ENCODE measurements around the gene GPSM1.

Gene GPSM1

DNA sequence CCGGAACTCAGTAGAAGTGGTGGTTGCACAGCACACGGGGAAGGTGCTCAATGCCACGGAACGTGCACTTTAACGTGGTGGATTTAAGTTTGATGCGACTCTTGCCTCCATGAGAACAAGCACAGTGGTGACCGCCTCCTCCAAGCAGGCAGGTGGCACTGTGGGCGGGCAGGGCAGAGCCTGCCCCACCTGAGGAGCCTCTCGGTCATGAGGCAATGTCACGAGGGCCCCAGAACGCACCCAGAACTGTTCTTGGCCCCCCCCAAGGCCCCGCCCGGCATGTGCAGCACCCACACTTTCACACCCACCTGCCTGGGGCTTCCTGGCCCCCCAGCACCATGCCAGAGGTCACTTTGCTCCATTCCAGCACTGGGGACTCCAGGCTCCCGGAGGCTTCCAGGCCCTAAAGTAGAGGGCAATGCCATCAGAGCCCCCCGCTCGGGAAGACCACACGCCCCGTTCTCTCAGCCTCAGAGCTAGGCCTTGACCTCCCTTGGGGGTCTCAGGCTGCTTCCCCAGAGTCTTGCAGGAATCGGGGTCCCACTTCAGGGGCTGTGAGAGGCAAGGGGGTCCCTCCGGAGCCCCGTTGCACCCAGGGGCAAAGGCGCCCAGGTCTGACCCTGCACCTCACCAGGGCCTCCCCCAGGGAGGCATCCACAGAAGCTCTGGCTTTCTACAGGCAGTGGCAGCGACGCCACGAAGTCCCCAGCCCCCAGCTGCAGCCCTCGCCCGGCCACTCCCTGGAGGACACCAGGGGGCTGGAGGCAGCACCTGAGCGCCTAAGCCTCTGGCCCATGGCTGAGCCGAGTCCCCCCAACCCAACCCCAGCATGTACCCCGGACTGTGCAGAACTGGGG is 37.5 kb upstream of the GPSM1 start:
- Histone ChIP-seq H3K27me3 (replicated peaks; ENCODE audit: control insufficient read depth, insufficient read depth, low read length) (no peaks in the 10 kb centered on the region; the same call in 1 of the 2 replicates), H3K4me3 (replicated peaks; ENCODE audit: low read depth, low read length) (no peak overlapping the region), H3K36me3 (ENCODE audit: control insufficient read depth, insufficient read depth, low read length) (no peaks in the 10 kb centered on the region)
- TF ChIP-seq CTCF (IDR thresholded peaks at IDR 0.05; ENCODE audit: insufficient read depth, low read length, poor library complexity, severe bottlenecking), result no peak
- no peak for DNase-seq (ENCODE audit: extremely low read depth, insufficient read length)

GRCh38 chr9:136290508-136291000 is 36.8 kb upstream of the GPSM1 start:
- Histone ChIP-seq H3K27me3 (replicated peaks; ENCODE audit: control insufficient read depth, insufficient read depth, low read length) (no peaks in the 10 kb centered on the region; the same call in 1 of the 2 replicates), H3K36me3 (ENCODE audit: control insufficient read depth, insufficient read depth, low read length) (no peaks in the 10 kb centered on the region), H3K4me3 (replicated peaks; ENCODE audit: low read depth, low read length) (no peak overlapping the region)
- TF ChIP-seq CTCF (IDR thresholded peaks at IDR 0.05; ENCODE audit: insufficient read depth, low read length, poor library complexity, severe bottlenecking), result no peak
- DNase-seq (ENCODE audit: extremely low read depth, insufficient read length), result no peak

- no peak overlapping the region for H3K4me3 ChIP-seq (replicated peaks; ENCODE audit: low read depth, low read length)
- no peaks in the 10 kb centered on the region for H3K36me3 ChIP-seq (ENCODE audit: control insufficient read depth, insufficient read depth, low read length)
- TF ChIP-seq CTCF (IDR thresholded peaks at IDR 0.05; ENCODE audit: insufficient read depth, low read length, poor library complexity, severe bottlenecking), result no peak
- DNase-seq (ENCODE audit: extremely low read depth, insufficient read length), result no peak
- H3K27me3 ChIP-seq (replicated peaks; ENCODE audit: control insufficient read depth, insufficient read depth, low read length), result no peaks in the 10 kb centered on the region; the same call in 1 of the 2 replicates
Measured at GRCh38 chr9:136291306-136292025, 35.9 kb upstream of the GPSM1 start.

GRCh38 chr9:136292026-136292538 is 35.3 kb upstream of the GPSM1 start:
- no peak for TF ChIP-seq CTCF (IDR thresholded peaks at IDR 0.05; ENCODE audit: insufficient read depth, low read length, poor library complexity, severe bottlenecking)

GRCh38 chr9:136292591-136293448 is 34.5 kb upstream of the GPSM1 start:
- DNase-seq (ENCODE audit: extremely low read depth, insufficient read length), result no peak
- no peaks in the 10 kb centered on the region for H3K36me3 ChIP-seq (ENCODE audit: control insufficient read depth, insufficient read depth, low read length)
- no peak for TF ChIP-seq CTCF (IDR thresholded peaks at IDR 0.05; ENCODE audit: insufficient read depth, low read length, poor library complexity, severe bottlenecking)
- no peaks in the 10 kb centered on the region; the same call in 1 of the 2 replicates for H3K27me3 ChIP-seq (replicated peaks; ENCODE audit: control insufficient read depth, insufficient read depth, low read length)
- no peak overlapping the region for H3K4me3 ChIP-seq (replicated peaks; ENCODE audit: low read depth, low read length)

More at GRCh38 chr9:136292026-136292538, 35.3 kb upstream of the GPSM1 start:
- no peaks in the 10 kb centered on the region; the same call in 1 of the 2 replicates for H3K27me3 ChIP-seq (replicated peaks; ENCODE audit: control insufficient read depth, insufficient read depth, low read length)
- no peak for DNase-seq (ENCODE audit: extremely low read depth, insufficient read length)
- H3K4me3 ChIP-seq (replicated peaks; ENCODE audit: low read depth, low read length), result no peak overlapping the region
- H3K36me3 ChIP-seq (ENCODE audit: control insufficient read depth, insufficient read depth, low read length), result no peaks in the 10 kb centered on the region

Measured in GM06990 (cell line).